Suppressor macrophage treated with lipopolysaccharide for 1 hour (primary cell): Measurements from ENCODE around the gene IFIT1B.

Experiments used
- DNase-seq, 3 donors: peaks; one replicate each; pipeline ENCODE4 v3.0.0-alpha.2; 2020 to 2022

Gene IFIT1B

DNA sequence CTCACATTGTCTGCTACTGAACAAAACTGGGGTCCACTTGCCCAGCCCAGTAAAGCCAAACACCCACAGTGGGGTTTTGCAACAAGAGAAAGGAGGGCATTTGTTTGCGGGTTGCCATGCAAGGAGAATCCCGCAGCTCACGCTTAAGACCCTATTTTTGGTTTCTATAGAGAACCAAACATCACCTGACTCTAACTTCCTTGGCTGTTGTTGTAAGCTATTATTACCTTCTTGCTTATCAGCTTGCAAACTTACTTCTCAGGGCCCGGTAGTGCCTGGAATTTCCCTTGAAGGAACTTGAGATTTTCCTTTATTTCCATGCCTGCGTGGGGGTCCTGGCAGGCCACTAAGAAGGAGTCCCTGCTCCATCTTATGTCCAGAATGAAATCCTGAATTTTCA, 29.4 kb upstream of the IFIT1B start:
- peak; percentile 37 to 60 (median 40) for DNase-seq

GRCh38 chr10:89348975-89349374, 28.9 kb upstream of the IFIT1B start:
- DNase-seq: peak in 1 of 3 donors; percentile 18

- DNase-seq: peak; percentile 73 to 85 (median 77)
These were observed 27.1 kb upstream of the IFIT1B start for GRCh38 chr10:89350631-89351315.

- no peak for DNase-seq
These were observed 26.5 kb upstream of the IFIT1B start for GRCh38 chr10:89351412-89351779.

GRCh38 chr10:89351780-89352597, 25.9 kb upstream of the IFIT1B start:
- no peak for DNase-seq

- DNase-seq: no peak
These were observed 25.1 kb upstream of the IFIT1B start for GRCh38 chr10:89352802-89353201.

DNA sequence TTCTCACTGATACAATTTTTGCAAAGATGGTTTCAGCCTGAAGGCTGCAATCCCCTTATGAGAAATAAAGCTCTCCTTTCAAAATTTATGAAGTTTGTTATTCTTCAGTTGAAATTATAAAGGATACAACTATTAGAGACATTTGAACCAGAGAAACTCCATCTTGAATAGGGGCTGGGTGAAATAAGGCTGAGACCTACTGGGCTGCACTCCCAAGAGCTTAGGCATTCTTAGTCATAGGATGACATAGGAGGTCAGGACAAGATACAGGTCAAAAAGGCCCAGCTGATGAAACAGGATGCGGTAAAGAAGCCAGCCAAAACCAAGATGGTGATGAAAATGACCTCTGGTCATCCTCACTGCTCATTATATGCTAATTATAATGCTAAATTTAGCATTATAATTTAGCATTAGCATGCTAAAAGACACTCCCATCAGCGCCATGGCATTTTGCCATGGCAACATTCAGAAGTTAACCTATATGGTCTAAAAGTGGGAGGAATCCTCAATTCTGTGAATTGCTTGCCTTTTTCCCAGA, 22.4 kb upstream of the IFIT1B start:
- DNase-seq: peak; percentile 35 to 69 (median 53)

DNA sequence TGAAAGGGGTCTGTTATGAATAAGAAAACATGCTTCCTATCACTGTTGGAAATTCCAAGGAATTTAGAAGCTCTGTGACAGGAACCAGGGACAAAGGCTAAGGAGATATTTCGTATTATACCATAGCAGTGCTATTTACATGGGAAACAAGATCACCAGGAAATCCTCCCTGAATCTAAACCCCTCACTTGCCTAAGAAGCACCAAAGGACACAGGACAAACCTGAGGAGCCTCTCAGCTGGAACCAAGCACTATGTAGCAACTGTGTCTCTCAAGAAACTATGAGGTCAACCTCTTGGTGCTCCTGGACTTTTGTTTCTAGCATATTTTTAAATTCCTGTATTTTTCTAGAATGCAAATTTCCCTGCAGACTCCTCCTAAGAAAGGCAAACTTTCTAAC, 20.8 kb upstream of the IFIT1B start:
- no peak for DNase-seq

DNA sequence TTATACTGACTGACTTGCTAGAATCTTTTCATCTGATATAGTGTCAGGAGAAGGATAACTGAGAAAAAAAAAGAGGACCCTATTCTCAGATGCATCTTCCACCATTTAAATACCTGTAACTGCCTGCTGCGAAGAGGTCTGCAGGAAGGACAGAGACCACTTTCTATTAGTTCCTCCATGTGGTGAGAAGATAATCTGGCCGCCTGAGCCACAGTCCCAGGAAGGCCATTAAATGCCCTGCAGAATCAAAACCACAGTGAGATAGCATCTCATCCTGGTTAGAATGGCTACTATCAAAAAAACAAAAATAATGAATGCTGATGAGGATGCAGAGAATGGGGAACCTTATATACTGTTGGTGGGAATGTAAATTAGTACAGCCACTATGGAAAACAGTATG, 19.9 kb upstream of the IFIT1B start:
- DNase-seq: no peak

- no peak for DNase-seq
These were observed 17.7 kb upstream of the IFIT1B start for GRCh38 chr10:89360157-89360556.

- DNase-seq: no peak
These were observed 14.9 kb upstream of the IFIT1B start for GRCh38 chr10:89362929-89363328.

DNA sequence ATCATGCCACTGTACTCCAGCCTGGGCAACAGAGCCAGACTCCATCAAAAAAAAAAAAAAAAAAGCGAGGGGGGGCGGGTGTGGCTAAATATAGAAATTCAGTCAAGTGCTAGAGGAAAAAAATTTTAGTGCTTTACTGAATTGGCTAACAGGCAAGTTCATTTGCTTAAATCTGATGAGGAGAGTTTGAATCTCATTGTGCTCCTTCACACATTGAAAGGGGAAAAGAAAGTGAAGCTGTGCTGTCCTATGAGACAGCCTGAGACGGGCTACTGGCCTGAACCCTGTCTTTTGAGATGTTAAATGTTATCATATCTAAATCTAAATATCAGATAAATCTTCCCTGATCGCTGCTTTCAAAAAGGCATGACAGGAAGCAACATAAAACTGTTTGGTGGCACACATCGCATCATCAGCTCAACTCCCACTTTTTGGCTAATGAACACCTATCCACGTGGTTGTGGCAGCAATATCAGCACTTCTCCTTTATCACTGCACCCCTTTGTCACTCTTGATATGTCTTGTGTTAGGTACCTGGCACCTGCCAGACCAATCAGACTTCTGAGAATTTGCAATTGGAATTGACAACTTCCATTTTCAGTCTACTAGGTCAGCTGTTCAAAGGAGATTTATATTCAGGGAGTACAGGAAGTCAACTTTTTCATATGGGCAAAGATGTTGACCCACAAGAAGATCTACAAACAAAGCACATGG, 14.0 kb upstream of the IFIT1B start:
- peak; percentile 42 to 80 (median 55) for DNase-seq

GRCh38 chr10:89364531-89364930, 13.3 kb upstream of the IFIT1B start:
- peak; percentile 61 to 86 (median 83) for DNase-seq

DNA sequence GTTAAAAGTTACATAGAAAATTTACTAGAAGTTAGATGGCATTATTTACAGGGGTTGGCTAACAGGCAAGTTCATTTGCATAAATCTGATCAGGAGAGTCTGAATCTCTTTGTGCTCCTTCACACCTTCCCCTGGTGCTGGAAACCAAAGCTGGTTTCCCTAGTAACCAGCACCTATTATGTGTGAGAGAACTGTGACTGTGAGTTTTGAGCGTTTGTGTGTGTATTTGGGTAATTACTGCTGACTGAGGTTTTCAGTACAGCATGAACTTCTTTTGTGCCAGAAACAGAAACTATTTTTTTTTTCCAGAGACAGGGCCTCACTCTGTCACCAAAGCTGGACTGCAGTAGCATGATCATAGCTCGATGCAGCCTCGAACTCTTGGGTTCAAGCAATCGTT, 10.3 kb upstream of the IFIT1B start:
- DNase-seq: no peak

DNA sequence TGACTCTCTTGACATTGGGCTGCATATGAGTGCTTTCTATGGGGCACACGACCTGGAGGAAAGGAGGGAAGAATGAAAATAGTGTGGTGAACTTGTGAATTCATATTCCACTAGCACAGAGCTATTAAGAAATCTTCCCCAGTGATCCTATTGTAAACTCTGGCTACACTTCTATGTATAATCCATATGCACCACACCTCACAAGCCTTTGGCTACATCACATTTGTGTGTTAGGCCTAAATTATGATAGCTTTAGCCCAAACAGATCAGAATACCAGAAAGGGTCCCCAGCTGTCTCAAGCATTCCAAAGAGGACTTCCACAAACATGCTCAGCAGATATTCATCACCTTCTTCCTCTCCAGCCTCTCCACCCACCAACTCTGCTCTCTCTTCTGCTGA, 9.7 kb upstream of the IFIT1B start:
- DNase-seq: no peak

DNA sequence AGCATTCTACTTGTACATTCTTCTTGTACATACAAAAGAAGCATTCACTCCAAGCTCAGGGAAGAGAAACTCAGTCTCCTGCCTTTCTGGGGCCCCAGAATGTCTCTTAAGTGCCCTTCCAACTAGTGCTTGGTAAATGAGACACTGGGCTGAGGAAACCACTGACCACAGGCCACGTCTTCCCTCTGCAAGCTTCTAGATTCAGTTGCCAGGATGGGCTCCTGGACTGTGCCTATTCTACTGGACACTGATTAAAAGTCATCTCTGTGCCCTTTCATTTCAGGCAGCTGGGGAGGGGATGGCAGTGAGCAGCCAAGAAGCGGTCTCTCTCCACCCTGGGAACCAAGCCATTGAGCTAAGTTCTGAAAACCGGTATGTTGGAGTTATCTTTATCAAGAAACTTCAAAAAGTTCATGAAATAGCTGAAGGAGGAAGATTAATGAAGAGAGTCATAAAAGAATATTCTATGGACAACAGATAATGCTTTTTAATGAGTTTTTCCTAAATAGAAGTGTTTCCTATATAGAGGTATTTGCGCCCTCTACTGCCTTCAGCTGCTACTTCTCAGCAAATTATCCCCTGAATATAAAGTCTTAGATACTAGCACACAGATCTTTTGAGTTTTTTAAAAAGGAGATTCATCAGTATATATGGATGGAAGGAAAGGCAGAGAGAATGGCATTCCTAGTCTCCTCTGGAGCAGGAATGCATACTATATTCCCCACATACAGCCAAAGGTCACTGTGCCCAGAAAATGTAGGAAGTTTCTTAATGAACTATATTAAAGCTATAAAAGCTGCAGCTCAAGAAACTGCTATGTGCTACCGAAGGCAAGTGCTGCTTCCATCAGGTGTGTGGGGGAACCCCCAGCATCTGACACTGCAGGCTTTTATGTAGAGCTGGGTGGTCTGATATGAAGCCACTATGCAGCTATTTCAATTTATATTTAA, 8.4 kb upstream of the IFIT1B start:
- DNase-seq: peak in 2 of 3 donors; percentile 50 to 56

- DNase-seq: no peak
These were observed 6.8 kb upstream of the IFIT1B start for GRCh38 chr10:89371079-89371478.

GRCh38 chr10:89371987-89372386, 5.9 kb upstream of the IFIT1B start:
- no peak for DNase-seq

DNA sequence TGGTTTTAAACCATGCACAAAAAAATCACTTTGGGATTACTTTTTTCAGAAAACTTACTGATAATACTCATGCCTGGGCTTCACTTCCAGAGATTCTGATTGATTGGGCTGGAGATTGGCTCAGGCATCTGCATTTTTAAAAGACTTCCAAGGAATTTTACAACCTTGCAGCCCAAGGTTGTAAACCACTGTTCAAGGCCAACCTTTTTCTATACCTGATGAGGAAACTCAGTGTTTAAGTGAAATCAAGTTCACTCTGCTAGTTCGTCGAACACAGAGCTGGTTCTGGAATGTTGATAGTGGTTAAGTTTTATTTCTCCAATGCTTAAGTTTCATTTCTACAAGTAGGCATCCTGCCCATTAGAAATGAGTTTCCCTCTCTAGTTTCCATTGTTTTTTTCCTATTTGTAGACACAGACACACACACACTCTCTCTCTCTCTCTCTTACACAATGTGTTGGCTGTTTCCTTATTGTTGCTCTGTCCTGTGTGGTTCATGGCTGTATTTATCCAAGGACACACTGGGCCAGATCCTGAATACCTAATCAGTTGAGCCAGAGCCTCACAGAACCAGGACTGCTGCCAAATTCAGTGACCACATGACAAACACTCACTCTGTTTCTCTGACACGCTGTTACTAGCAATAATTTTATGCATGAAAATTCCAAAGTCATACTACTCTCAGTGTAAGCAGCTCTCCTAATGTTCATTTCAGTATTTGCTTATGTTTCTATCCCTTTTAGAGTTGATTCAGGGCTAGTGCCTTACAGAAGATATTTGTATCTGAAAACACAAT, 3.7 kb upstream of the IFIT1B start:
- peak; percentile 72 to 91 (median 77) for DNase-seq

GRCh38 chr10:89374713-89375141, 3.1 kb upstream of the IFIT1B start:
- DNase-seq: no peak

GRCh38 chr10:89379103-89379502, 1.2 kb downstream of the IFIT1B start:
- no peak for DNase-seq
